DMS53 (cell line): ENCODE results near the gene BCAP31.
"Not testable (repeated sequence)": the region's sequence is repeated elsewhere in the genome, so short reads cannot be mapped to it uniquely, and the experiment has no call there.

Experiments
- DNase-seq: peaks from one replicate; lab custom pipeline; 2025; lab: John Stamatoyannopoulos, UW

Gene BCAP31

GRCh38 chrX:153762626-153763173 lies 38.5 kb upstream of the BCAP31 start:
- no peak for DNase-seq

DNA sequence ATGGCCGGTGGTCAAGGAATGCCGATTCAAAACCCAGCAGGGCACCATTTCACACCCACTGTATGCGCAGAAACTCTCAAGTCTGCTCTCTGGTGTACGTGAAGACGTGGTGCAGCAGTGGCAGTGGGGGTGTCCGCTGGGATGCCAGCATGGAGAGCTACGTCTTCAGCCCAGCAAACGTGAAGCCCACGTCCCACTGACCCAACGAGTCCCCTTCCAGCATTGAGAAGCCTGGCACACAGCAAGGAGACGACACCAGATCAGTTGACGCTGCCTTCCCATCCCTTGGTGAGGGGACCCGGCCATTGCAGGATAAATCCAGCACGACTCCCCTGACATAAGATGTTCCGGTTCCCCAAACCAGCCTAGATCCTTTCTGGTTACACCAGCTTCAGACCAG lies 37.7 kb upstream of the BCAP31 start:
- DNase-seq = no peak

- DNase-seq = no peak
Observed at GRCh38 chrX:153755136-153755535, 30.9 kb upstream of the BCAP31 start.

DNA sequence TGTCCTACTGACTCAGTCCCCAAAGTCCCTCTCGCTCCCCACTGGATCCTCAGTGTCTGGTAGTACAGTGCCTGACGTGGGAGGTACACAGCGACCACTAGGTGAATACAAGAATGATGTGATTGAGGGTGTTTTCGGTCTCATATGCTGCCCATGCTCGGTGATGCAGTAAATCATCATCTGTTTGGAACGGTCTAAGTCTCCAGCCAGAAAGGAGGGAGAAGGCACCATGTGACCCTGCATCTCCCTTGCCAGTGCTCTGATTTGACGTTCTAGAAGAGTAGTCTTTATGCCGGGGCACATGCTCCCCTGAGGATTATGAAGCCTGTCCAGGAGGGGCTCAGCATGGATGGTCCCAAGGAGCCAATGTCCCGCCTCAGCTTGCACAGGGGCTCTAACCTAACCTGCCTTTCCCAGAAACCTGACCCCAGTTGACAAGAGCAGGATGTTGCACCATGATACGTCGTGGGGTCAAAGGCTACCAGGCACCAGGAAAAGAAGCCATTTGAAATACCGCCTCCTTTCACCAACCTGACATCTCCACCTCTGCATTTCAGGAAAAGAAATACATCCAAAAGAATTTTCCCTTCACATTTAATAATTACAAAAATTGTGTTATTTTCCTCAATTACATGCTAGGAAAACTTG lies 26.1 kb upstream of the BCAP31 start:
- DNase-seq = no peak

DNA sequence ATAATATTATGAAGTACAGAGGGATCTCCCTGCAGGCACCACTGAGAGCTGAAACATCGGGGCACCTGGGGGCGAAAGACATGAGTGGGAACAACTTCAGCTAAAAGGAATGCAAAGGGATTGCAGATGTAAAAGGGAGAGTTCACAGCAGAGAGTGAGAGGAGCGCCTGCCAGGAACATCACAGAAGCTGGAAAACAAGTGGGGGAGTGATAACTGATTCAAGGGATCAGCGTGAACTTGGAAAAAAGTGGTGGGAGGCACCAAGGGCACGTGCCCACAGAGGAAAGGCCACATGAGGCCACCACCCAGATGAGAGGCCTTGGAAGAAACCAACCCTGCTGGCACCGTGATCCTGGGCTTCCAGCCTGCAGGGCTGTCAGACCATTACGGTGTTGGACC lies 24.8 kb upstream of the BCAP31 start:
- not testable (repeated sequence) for DNase-seq

DNA sequence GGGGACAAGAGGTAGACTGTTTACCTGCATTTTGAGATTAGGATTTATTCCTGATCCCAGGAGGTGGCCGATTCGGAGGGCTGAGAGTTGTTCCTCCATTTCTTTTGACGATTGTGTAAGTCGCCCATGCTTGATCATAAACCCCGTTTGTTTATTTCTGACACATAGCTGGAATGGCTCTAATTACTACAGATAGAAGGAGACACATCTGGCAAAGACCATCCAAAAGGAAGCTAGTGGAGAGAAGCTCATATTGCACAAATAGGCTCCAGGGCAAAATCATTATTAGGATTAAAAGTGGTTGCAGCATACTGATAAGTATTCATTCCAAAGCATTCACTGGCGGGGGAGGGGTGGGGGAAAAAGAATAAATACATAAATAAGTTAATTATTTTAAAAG lies 22.8 kb upstream of the BCAP31 start:
- DNase-seq = not testable (repeated sequence)

- DNase-seq = no peak
Observed at GRCh38 chrX:153746359-153746758, 22.2 kb upstream of the BCAP31 start.

DNA sequence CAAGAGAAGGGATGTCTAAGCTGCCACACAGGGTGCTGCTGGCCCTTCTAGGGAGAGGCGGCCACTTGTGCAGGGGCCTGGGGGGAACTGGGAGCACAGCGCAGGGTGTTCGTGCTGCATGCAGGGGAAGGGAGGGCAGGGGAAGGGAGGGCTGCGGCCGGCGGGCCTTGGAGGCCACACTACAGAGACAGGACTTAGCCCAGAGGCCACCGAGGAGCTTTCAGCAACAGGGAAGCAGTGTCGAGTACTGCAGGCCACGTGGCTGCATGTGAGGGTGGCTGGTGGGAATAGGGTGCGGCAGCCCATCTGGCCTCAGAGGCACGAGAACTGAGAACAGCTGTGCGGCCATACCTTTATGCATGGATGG lies 20.9 kb upstream of the BCAP31 start:
- DNase-seq = peak; percentile 60

DNA sequence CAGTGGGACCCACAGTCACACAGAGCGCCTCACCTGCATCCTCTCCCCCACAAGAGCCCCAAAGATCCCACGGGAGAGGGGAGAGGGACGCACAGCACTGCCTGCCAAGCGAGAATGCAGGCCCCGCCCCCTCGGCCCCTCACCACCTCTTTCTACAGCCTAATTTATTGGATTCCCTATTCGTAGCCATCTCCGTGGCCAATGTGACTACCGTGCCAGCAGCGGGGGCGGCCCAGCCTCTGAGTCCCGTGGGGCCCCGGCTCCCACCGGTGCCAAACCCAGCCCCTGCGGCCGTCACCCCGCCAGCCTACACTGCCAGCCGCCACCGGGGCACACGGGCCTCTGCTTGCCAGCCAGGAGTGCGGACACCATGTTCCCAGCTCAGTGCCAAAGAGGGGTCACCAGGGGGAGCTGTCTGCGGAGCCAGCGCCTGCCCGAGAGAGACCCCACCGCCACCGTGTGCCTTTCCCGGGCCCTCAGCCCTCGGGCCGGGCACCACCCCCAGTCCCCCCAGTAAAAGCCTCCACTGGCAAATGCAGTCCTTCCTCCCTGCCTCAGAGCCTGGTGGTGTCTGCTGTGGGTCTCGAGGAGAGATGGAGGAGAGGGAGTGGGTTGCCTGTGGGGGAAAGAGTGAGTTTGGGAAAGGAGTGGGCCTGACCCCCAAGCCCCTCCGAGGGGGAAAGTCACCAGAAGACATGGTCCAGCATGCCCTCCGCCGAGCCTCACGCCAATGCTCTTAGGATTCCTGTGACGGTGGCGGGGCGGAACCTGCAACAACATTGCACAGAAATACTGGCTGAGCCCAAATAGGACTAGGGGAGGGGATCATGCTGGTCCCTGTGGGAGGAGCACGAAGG lies 20.3 kb upstream of the BCAP31 start:
- peak; percentile 81 for DNase-seq

DNA sequence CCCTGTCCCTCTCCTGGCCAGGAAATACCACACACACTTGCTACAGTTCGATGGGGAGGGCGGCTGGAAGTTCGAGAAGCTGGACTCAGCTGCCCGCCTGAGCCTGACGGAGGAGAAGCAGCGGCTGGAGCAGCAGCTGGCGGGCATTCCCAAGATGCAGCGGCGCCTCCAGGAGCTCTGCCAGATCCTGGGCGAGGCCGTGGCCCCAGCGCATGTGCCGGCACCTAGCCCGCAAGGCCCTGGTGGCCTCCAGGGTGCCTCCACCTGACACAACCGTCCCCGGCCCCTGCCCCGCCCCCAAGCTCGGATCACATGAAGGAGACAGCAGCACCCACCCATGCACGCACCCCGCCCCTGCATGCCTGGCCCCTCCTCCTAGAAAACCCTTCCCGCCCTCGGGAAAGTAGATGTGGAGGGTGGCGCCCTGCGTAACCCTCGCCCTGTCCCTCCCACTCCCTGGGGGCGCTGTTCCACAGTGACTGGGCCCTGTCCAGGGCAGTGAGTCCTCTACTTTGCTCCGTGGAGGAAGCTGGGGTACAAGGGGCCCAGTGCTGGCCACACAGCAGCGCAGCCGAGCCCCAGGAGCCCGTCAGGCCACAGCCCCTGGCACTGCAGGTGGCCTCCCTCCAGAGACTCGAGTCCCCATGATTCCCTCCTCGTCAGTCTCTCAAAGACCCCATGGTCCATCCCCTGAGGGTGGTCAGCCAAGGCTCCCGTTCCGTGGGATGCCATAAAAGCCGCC lies 19.5 kb upstream of the BCAP31 start:
- DNase-seq = peak; percentile 95

DNA sequence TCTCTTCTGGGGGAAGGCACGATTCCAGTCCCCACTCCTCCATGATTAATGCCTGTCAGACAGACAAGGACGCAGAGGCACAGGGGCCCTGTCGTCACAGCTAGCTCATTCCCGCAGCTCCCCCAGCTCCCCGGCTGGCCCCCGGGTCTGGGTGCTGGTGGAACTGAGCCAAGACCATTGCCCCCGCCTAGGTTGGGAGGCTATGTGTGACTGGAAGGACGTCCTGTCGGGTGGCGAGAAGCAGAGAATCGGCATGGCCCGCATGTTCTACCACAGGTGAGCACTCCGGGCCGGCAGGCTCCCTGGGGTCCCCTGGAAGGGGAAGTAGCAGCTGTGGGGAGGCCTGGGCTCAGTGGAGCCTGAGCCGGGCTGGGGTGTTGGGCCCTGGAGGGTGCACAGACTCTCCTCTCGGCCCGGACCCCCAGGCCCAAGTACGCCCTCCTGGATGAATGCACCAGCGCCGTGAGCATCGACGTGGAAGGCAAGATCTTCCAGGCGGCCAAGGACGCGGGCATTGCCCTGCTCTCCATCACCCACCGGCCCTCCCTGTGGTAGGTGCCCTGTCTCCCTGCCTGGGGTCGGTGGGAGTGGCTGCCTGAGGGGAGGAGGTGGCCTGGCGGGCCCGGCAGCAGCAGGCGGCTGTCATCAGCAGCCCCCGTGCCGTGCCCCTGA lies 18.7 kb upstream of the BCAP31 start:
- not testable (repeated sequence) for DNase-seq

GRCh38 chrX:153742111-153742510 lies 17.9 kb upstream of the BCAP31 start:
- DNase-seq = not testable (repeated sequence)

DNA sequence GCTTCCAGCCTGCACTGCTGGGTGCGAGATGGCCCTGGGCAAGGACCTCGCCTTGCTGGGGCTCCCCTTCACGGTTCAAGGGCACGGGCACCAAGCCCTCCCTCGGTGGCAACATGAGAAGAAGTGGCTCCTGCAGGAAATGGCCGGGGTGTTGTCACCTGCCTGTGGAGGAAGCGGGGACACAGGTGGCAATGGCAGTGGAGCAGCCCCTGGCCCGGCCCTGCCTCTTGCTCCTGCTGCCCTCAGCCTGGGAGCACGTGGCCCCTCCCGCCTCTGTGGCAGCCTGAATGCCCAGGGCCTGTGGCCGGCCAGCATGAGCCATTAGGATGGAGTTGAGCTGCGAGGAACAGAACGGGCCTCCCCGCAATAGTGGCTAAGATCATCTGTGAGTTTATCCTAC lies 17.3 kb upstream of the BCAP31 start:
- no peak for DNase-seq

DNA sequence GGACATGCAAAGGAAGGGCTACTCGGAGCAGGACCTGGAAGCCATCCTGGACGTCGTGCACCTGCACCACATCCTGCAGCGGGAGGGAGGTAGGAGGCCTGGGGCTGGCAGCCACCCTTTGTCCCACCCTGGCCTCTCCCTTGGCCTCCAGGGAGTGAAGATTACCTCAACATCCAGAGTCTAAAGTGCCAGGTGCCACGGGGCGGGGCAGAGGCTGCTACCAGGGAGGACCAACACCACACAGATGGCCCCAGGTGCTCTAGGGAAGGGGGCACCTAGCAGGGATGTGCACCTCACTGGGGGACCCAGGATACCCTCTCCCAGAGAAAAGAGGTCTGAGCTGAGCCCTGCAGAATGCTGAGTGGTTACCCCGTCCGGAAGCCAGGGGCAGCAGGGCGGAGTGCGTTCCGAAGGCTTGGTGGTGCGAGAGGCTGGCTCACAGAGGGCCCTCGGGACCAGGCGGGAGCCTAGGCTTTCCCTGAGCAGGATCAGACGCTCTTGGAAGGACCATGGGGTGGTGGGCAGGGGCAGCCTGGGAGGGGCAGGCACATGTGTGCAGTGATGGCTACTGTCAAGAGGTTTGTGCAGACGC lies 16.5 kb upstream of the BCAP31 start:
- DNase-seq = no peak

DNA sequence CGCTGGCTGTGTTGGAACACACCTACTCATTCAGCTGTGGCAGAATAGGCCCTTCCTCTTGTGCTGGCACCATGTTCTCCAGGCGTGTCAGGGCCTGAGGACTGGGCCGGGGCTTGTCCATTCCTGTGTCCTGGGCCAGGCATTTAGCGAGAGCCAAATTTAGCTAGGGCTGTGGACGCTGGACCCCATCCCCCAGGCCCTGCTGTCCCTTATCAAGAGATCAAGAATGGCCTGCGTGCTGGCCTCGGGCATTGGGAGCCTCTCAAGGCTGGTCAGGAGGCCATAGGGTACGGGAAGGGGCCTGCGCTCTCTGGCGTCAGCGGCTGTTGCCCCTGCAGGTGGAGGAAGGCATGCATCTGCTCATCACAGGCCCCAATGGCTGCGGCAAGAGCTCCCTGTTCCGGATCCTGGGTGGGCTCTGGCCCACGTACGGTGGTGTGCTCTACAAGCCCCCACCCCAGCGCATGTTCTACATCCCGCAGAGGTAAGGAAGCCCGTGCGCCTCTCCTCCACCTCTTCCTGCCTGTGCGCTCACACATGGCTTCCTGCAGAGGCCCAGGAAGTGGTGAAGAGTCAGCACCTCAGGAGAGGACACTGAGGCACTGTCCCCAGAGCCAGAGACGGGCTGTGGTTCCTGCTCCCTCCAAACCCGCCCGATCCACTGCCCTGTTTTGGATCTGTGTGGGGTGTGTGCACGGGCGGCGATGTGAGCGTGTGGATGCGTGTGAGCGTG lies 15.7 kb upstream of the BCAP31 start:
- DNase-seq = no peak

DNA sequence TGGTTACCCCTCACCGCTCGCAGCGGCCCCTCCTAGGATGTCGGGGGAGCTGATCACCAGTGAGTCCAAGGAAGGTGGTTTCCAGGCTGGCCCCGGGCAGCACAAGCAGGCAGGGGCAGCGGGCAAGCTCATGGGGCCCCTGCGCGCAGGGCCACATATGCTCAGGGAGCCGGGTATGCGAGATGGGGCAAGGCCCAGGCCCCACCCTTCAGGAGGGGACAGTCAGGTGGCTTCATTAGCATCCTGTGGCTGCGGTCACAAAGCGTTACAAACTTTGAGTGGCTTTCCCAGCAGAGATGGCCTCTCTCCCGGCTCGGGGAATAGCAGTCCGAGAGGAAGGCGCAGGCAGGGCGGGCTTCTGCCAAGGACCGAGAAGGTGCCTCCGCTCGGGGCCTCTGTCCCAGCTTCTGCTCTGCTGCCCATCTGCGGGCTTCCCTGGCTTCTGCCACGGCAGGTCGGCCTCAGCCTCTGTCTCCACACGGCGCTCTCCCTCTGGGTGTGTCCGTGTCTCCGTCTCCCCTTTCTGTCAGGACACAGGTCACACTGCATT lies 13.9 kb upstream of the BCAP31 start:
- no peak for DNase-seq

GRCh38 chrX:153736871-153737441 lies 12.8 kb upstream of the BCAP31 start:
- no peak for DNase-seq

GRCh38 chrX:153736071-153736820 lies 12.1 kb upstream of the BCAP31 start:
- DNase-seq = no peak

DNA sequence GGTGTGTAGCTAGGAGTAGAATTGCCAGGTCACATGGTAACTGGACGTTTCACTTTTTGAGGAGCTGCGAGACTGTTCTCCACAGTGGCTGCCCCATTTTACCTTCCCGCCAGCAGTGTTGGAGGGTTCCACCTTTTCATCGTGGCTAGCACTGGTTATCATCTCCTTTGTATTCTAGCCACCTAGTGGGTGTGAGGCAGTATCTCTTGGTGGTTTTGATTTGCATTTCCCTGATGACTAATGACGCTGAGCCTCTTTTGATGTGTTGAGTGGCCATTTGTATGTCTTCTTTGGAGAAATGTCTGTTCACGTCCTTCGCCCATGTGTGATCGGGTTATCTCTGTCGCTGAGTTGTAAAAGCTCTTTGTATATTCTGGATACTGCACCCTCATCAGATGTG lies 11.1 kb upstream of the BCAP31 start:
- DNase-seq = peak; percentile 22

DNA sequence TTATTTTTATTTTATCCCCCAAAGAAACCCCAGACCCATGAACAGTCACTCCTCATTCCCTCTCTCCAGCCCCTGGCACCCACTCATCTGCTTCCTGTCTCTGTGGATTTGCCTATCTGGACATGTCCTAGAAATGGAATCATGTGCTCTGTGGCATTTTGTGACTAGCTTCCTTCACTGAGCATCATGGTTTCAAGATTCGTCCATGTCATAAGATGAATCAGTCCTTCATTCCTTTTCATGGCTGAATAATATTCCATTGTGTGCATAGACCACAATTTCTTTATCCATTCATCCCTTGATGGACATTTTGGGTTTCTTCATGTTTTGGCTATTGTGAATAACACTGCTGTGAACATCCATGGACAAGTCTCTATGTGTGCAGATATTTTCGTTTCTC lies 10.7 kb upstream of the BCAP31 start:
- no peak for DNase-seq
